Uterus (tissue), 2 donors: ENCODE measurements around the gene ACSS1.

Experiments used
- POLR2A ChIP-seq, 2 donors: fragments of 450-650 bp; IDR thresholded peaks; one replicate each; pipeline ENCODE4 v1.6.1; 2016; ENCODE audit warnings: antibody characterized with exemption in 2 of 2, mild to moderate bottlenecking in 1 of 2, moderate library complexity in 1 of 2
- TF ChIP-seq, protein P1 (sequence below), 4 experiments: fragments of 200-600 bp in 2 of 4; fragments of 450-650 bp in 2 of 4; sonication (generic) in 2 of 4; IDR thresholded peaks; one replicate each; pipeline ENCODE4 v1.5.1; 2016 to 2019; ENCODE audit warnings: antibody characterized with exemption in 4 of 4, mild to moderate bottlenecking in 2 of 4, moderate library complexity in 1 of 4

DNA sequence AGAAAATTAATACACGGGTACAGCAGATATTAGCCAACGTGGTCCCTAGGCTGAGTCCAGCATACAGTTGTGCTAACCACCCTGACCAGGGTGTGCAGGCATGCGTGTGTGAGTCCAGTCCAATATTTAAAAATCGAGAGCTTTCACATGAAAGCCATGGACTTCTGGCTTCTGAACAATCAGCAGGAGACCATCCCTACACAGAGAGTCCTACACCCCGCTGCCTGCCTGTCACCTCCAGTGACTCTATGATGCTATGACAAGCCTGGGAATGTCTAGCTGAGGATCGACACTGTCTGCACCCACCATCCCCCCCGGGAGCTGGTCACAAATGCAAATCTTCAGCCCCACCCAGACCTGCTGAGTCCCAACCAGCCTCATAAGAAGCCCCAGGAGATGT lies 7.9 kb downstream of the ACSS1 start:
- TF ChIP-seq, protein P1, sequence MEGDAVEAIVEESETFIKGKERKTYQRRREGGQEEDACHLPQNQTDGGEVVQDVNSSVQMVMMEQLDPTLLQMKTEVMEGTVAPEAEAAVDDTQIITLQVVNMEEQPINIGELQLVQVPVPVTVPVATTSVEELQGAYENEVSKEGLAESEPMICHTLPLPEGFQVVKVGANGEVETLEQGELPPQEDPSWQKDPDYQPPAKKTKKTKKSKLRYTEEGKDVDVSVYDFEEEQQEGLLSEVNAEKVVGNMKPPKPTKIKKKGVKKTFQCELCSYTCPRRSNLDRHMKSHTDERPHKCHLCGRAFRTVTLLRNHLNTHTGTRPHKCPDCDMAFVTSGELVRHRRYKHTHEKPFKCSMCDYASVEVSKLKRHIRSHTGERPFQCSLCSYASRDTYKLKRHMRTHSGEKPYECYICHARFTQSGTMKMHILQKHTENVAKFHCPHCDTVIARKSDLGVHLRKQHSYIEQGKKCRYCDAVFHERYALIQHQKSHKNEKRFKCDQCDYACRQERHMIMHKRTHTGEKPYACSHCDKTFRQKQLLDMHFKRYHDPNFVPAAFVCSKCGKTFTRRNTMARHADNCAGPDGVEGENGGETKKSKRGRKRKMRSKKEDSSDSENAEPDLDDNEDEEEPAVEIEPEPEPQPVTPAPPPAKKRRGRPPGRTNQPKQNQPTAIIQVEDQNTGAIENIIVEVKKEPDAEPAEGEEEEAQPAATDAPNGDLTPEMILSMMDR (IDR thresholded peaks at IDR 0.05) = no peak
- TF ChIP-seq POLR2A (IDR thresholded peaks at IDR 0.05) = no peak
